Smooth muscle cell (in vitro differentiated cells): ENCODE results near the gene CCDC152. TPM values are rescaled to one million over a fixed set of nuclear protein-coding genes. Genes with fewer than 3 reads are reported as not detected.

Experiments used
- DNase-seq: peaks from one replicate; lab custom pipeline; 2025; ENCODE audit not compliant: unreplicated experiment; lab: John Stamatoyannopoulos, UW
- H2AFZ ChIP-seq: fragments of 200-600 bp; sonication (generic); 2 replicates; pipeline ENCODE4 v1.6.0; 2016; ENCODE audit warnings: antibody characterized with exemption, low read depth, mild to moderate bottlenecking
- H3F3A ChIP-seq: fragments of 200-600 bp; sonication (generic); 2 replicates; pipeline ENCODE4 v1.6.0; 2017; ENCODE audit warnings: antibody characterized with exemption, low read depth
- H3K27ac ChIP-seq: fragments of 200-600 bp; sonication (generic); 2 replicates; pipeline ENCODE4 v1.5.1; 2016; ENCODE audit warnings: low read depth, mild to moderate bottlenecking
- H3K27me3 ChIP-seq: fragments of 200-600 bp; sonication (generic); 2 replicates; pipeline ENCODE4 v1.6.1; 2016; ENCODE audit warnings: low read depth, mild to moderate bottlenecking
- H3K36me3 ChIP-seq: fragments of 200-600 bp; sonication (generic); 2 replicates; pipeline ENCODE4 v1.5.1; 2016; ENCODE audit warnings: low read depth
- H3K4me1 ChIP-seq: fragments of 200-600 bp; sonication (generic); 2 replicates; pipeline ENCODE4 v1.5.1; 2016; ENCODE audit warnings: low read depth
- H3K4me2 ChIP-seq: fragments of 200-600 bp; sonication (generic); 2 replicates; pipeline ENCODE4 v1.6.0; 2016; ENCODE audit warnings: mild to moderate bottlenecking
- H3K4me3 ChIP-seq: fragments of 200-600 bp; sonication (generic); 2 replicates; pipeline ENCODE4 v1.5.1; 2016; ENCODE audit warnings: mild to moderate bottlenecking
- H3K79me2 ChIP-seq: fragments of 200-600 bp; sonication (generic); 2 replicates; pipeline ENCODE4 v1.6.0; 2016; ENCODE audit warnings: low read depth, mild to moderate bottlenecking
- H3K9ac ChIP-seq: fragments of 200-600 bp; sonication (generic); 2 replicates; pipeline ENCODE4 v1.6.0; 2016; ENCODE audit warnings: low read depth
- H3K9me3 ChIP-seq: fragments of 200-600 bp; sonication (generic); replicated peaks from 2 replicates; pipeline ENCODE4 v1.5.1; 2016; ENCODE audit warnings: low read depth
- H4K20me1 ChIP-seq: fragments of 200-600 bp; sonication (generic); 2 replicates; pipeline ENCODE4 v1.6.0; 2016; ENCODE audit warnings: low read depth
- CTCF ChIP-seq: fragments of 200-600 bp; sonication (generic); IDR thresholded peaks from 2 replicates; pipeline ENCODE4 v1.5.1; 2017; ENCODE audit warnings: borderline replicate concordance, mild to moderate bottlenecking, antibody characterized with exemption; ENCODE audit not compliant: insufficient read depth, poor library complexity, severe bottlenecking
- WGBS: methylation state at CpG from one replicate; pipeline ENCODE4 v1.1.7; 2016; ENCODE audit warnings: low lambda C conversion rate; 5-methylcytosine and 5-hydroxymethylcytosine counted together
- polyA plus RNA-seq: library from polyadenylated mRNA; unstranded; fragments of >200 nt; fragmentation: Nextera tagmentation; extraction: Ambion mirVana; gene quantifications from 2 replicates; pipeline ENCODE4 v1.2.1, GENCODE V29; 2016
- total RNA-seq: library from RNA; depleted of rRNA; stranded (reverse); fragments of >200 nt; gene quantifications from 2 replicates; pipeline ENCODE4 v1.2.3, GENCODE V29; 2014

CCDC152 gene
- total and polyA plus RNA-seq, 2 experiments from 2014 or later: 1.4 to 1.6 TPM

- no peak overlapping the region for H2AFZ ChIP-seq
- no peaks in the 10 kb centered on the region for H3K27me3 ChIP-seq
- H3K27ac ChIP-seq: no peak overlapping the region
- H4K20me1 ChIP-seq: no peaks in the 10 kb centered on the region
- H3K79me2 ChIP-seq: no peaks in the 10 kb centered on the region
- no peaks in the 10 kb centered on the region for H3F3A ChIP-seq
- no peak for DNase-seq
- H3K9me3 ChIP-seq: peaks cover 4% of the 10 kb centered on the region
- no peak for TF ChIP-seq CTCF
- H3K4me3 ChIP-seq: no peak overlapping the region
- H3K4me1 ChIP-seq: no peaks in the 10 kb centered on the region
- no peak overlapping the region for H3K4me2 ChIP-seq
- no peaks in the 10 kb centered on the region for H3K36me3 ChIP-seq
- H3K9ac ChIP-seq: no peak overlapping the region
Observed at GRCh38 chr5:42791151-42791550, 34.5 kb downstream of the CCDC152 start.

GRCh38 chr5:42798284-42799240, 41.9 kb downstream of the CCDC152 start:
- TF ChIP-seq CTCF: no peak
- 94% methylated on average over 6 of the region's 6 CpGs for WGBS
- H3K9me3 ChIP-seq: no peaks in the 10 kb centered on the region
- no peak overlapping the region for H3K27ac ChIP-seq
- no peaks in the 10 kb centered on the region for H3K27me3 ChIP-seq
- H3K4me3 ChIP-seq: no peak overlapping the region
- no peaks in the 10 kb centered on the region for H3F3A ChIP-seq
- no peaks in the 10 kb centered on the region for H3K79me2 ChIP-seq
- H3K4me1 ChIP-seq: no peaks in the 10 kb centered on the region
- H3K4me2 ChIP-seq: no peak overlapping the region
- no peak for DNase-seq
- no peak overlapping the region for H3K9ac ChIP-seq
- H3K36me3 ChIP-seq: no peaks in the 10 kb centered on the region
- no peaks in the 10 kb centered on the region for H4K20me1 ChIP-seq
- no peak overlapping the region for H2AFZ ChIP-seq

GRCh38 chr5:42799241-42799608, 42.6 kb downstream of the CCDC152 start:
- DNase-seq: no peak
- H3K27me3 ChIP-seq: no peaks in the 10 kb centered on the region
- no peak overlapping the region for H2AFZ ChIP-seq
- TF ChIP-seq CTCF: no peak
- no peaks in the 10 kb centered on the region for H3F3A ChIP-seq
- no peak overlapping the region for H3K27ac ChIP-seq
- no peaks in the 10 kb centered on the region for H3K9me3 ChIP-seq
- no peak overlapping the region for H3K4me2 ChIP-seq
- H4K20me1 ChIP-seq: no peaks in the 10 kb centered on the region
- H3K4me3 ChIP-seq: no peak overlapping the region
- H3K9ac ChIP-seq: no peak overlapping the region
- no peaks in the 10 kb centered on the region for H3K79me2 ChIP-seq
- H3K4me1 ChIP-seq: no peaks in the 10 kb centered on the region
- H3K36me3 ChIP-seq: no peaks in the 10 kb centered on the region

GRCh38 chr5:42799668-42800114, 43.1 kb downstream of the CCDC152 start:
- Histone ChIP-seq H3K27me3 (no peaks in the 10 kb centered on the region), H3K9me3 (no peaks in the 10 kb centered on the region), H3K4me2 (no peak overlapping the region), H3K4me1 (no peaks in the 10 kb centered on the region), H3K9ac (no peak overlapping the region), H2AFZ (no peak overlapping the region), H3F3A (no peaks in the 10 kb centered on the region), H3K79me2 (no peaks in the 10 kb centered on the region), H3K27ac (no peak overlapping the region), H4K20me1 (no peaks in the 10 kb centered on the region), H3K36me3 (no peaks in the 10 kb centered on the region), H3K4me3 (no peak overlapping the region)
- no peak for DNase-seq
- no peak for TF ChIP-seq CTCF
- 91% methylated on average over 9 of the region's 9 CpGs for WGBS
